Subcutaneous preadipocyte (primary cell): ENCODE results near the gene RFC4. TPM values are rescaled to one million over a fixed set of nuclear protein-coding genes. Genes with fewer than 3 reads are reported as not detected.

Source experiments
- small RNA-seq: library from RNA; depleted of rRNA; stranded (forward); fragments of <200 nt; gene quantifications from one replicate; pipeline ENCODE3, GENCODE V24; 2012
- total RNA-seq: library from RNA; depleted of rRNA; stranded (reverse); fragments of >200 nt; gene quantifications from 2 replicates; pipeline ENCODE4 v1.2.3, GENCODE V29; 2012

The RFC4 gene
- total RNA-seq, result 24.3 and 38.5 TPM in 2 replicates

GRCh38 chr3:186806089-186807055, at the start of gene RFC4:
RFC4 (minus strand) TSS chr3:186806482; CDS start chr3:186804713, 1,769 bp downstream.

GRCh38 chr3:186842426-186843038, 36.2 kb upstream of the RFC4 start, which contains the start of gene ADIPOQ:
ADIPOQ (plus strand) TSS chr3:186842710; CDS start chr3:186853059, 10,349 bp downstream.

GRCh38 chr3:186783058-186783730, 23.1 kb downstream of the RFC4 start, which contains the start of gene EIF4A2:
EIF4A2 (plus strand) TSS chr3:186783577; CDS start chr3:186783611, 34 bp downstream.

Small RNA genes within 50 kb of the gene (small RNA-seq; reads per million reads assigned to genes)
- gene RF00092 (not detected), gene RNU6-1105P (not detected), gene SNORA4 (not detected), gene SNORA63 (not detected), gene SNORA81 (not detected), gene SNORD2 (not detected)

Other genes with a start within 250 kb of the RFC4 start
- 14.7 and 19.7 TPM in 2 replicates for gene TBCCD1, start 239.1 kb downstream of the RFC4 start, total RNA-seq
- 26.1 and 37.9 TPM in 2 replicates for gene DNAJB11, start 235.8 kb downstream of the RFC4 start, total RNA-seq
- gene AHSG, start 193.4 kb downstream of the RFC4 start, total RNA-seq, result not detected in 2 replicates
- not detected in 2 replicates for gene FETUB, start 166.1 kb downstream of the RFC4 start, total RNA-seq
- gene HRG, start 140.5 kb downstream of the RFC4 start, total RNA-seq, result not detected in 2 replicates
- not detected in 2 replicates for gene KNG1, start 89.1 kb downstream of the RFC4 start, total RNA-seq
- gene EIF4A2, start 22.9 kb downstream of the RFC4 start, total RNA-seq, result 344 and 390 TPM in 2 replicates
- gene ADIPOQ, start 36.2 kb upstream of the RFC4 start, total RNA-seq, result not detected in 2 replicates
- gene ST6GAL1, start 124.0 kb upstream of the RFC4 start, total RNA-seq, result 0.73 and 0.78 TPM in 2 replicates